MCF 10A (cell line): ENCODE data around the gene ACAP3. TPM values are rescaled to one million over a fixed set of nuclear protein-coding genes. Genes with fewer than 3 reads are reported as not detected.

Experiments used
- BruUV-seq: library from RNA; stranded (reverse); fragments of 400-500 nt; replicated peaks from 2 replicates; lab custom pipeline; 2021; lab: Mats Ljungman, UMichigan
- CTCF ChIA-PET: fragments of 300-600 bp; sonication (Branson Sonifier 250); formaldehyde crosslinking; extraction: SDS; loops from one replicate; lab custom pipeline; 2021; ENCODE audit warnings: antibody characterized with exemption, inconsistent platforms; lab: Yijun Ruan, JAX
- POLR2A ChIA-PET: fragments of 300-600, 350-650 bp; sonication (Branson Sonifier 250); formaldehyde crosslinking; extraction: SDS; loops from one replicate; lab custom pipeline; 2020; ENCODE audit warnings: antibody characterized with exemption, inconsistent platforms; lab: Yijun Ruan, JAX
- DNase-seq: peaks from one replicate; pipeline ENCODE4 v3.0.0-alpha.2; 2018; ENCODE audit not compliant: unreplicated experiment
- H3K27ac Mint-ChIP-seq: one replicate; pipeline ENCODE4 v1.8.0; 2022; ENCODE audit warnings: mild to moderate bottlenecking, low read depth, mixed read lengths; ENCODE audit not compliant: unreplicated experiment
- H3K27me3 Mint-ChIP-seq: one replicate; pipeline ENCODE4 v1.8.0; 2022; ENCODE audit warnings: mixed read lengths; ENCODE audit not compliant: insufficient read depth, unreplicated experiment
- H3K36me3 Mint-ChIP-seq: one replicate; pipeline ENCODE4 v1.8.0; 2022; ENCODE audit warnings: mild to moderate bottlenecking, moderate library complexity, mixed read lengths; ENCODE audit not compliant: insufficient read depth, unreplicated experiment
- H3K4me1 Mint-ChIP-seq: one replicate; pipeline ENCODE4 v1.8.0; 2022; ENCODE audit warnings: mixed read lengths; ENCODE audit not compliant: insufficient read depth, unreplicated experiment
- H3K4me3 Mint-ChIP-seq: one replicate; pipeline ENCODE4 v1.8.0; 2022; ENCODE audit warnings: mild to moderate bottlenecking, moderate library complexity, mixed read lengths; ENCODE audit not compliant: unreplicated experiment
- H3K9me3 Mint-ChIP-seq: one replicate; pipeline ENCODE4 v1.8.0; 2022; ENCODE audit warnings: mixed read lengths; ENCODE audit not compliant: unreplicated experiment
- CTCF ChIP-seq: fragments of 200-600 bp; IDR thresholded peaks from one replicate; pipeline ENCODE4 v1.8.0; 2022; ENCODE audit warnings: antibody characterized with exemption, mild to moderate bottlenecking; ENCODE audit not compliant: unreplicated experiment
- intact Hi-C: fragments of 100-400 bp; cut with micrococcal nuclease; formaldehyde crosslinking; loops from 2 replicates; pipeline ENCODE4 v1.14.1; 2022
- total RNA-seq: library from RNA; stranded (reverse); gene quantifications from 2 replicates; pipeline ENCODE4 v1.2.3, GENCODE V29; 2022

The ACAP3 gene
- total RNA-seq, 1 experiment from 2014 or later = 33.5 TPM

GRCh38 chr1:1338278-1338677 is 30.5 kb upstream of the ACAP3 start:
- H3K4me1 Mint-ChIP-seq = no peaks in the 10 kb centered on the region
- DNase-seq = no peak
- BruUV-seq = no TSS peak
- intact Hi-C loops = no loop called here
- no peaks in the 10 kb centered on the region for H3K27me3 Mint-ChIP-seq
- CTCF ChIA-PET = no interaction called here
- POLR2A ChIA-PET = interaction anchor here (0.9 to 1.1 kb wide), 2 partner anchors 9 to 12 kb away, joined by 3 read pairs; no protein-coding TSS in a partner anchor
- no peak overlapping the region for H3K27ac Mint-ChIP-seq
- no peak for TF ChIP-seq CTCF
- H3K9me3 Mint-ChIP-seq = no peaks in the 10 kb centered on the region
- H3K4me3 Mint-ChIP-seq = no peak overlapping the region
- peaks cover 60% of the 10 kb centered on the region for H3K36me3 Mint-ChIP-seq

- ChIA-PET CTCF (no interaction called here), POLR2A (interaction anchor here (0.9 to 1.1 kb wide), 2 partner anchors 10 to 11 kb away, joined by 3 read pairs; no protein-coding TSS in a partner anchor)
- Mint-ChIP-seq H3K4me1 (no peaks in the 10 kb centered on the region), H3K4me3 (no peak overlapping the region), H3K27me3 (no peaks in the 10 kb centered on the region), H3K36me3 (peaks cover 60% of the 10 kb centered on the region), H3K27ac (no peak overlapping the region), H3K9me3 (no peaks in the 10 kb centered on the region)
- no TSS peak for BruUV-seq
- TF ChIP-seq CTCF = no peak
- DNase-seq = no peak
- intact Hi-C loops = no loop called here
These were observed 30.0 kb upstream of the ACAP3 start for GRCh38 chr1:1337793-1338147.

GRCh38 chr1:1336931-1337792 is 29.4 kb upstream of the ACAP3 start:
- TF ChIP-seq CTCF = no peak
- no peak overlapping the region for H3K27ac Mint-ChIP-seq
- H3K4me1 Mint-ChIP-seq = no peaks in the 10 kb centered on the region
- ChIA-PET POLR2A (interaction anchor here (0.9 to 1.1 kb wide), 2 partner anchors 10 to 11 kb away, joined by 3 read pairs; no protein-coding TSS in a partner anchor), CTCF (no interaction called here)
- no TSS peak for BruUV-seq
- DNase-seq = no peak
- H3K4me3 Mint-ChIP-seq = no peak overlapping the region
- no peaks in the 10 kb centered on the region for H3K9me3 Mint-ChIP-seq
- H3K27me3 Mint-ChIP-seq = no peaks in the 10 kb centered on the region
- intact Hi-C loops = no loop called here
- H3K36me3 Mint-ChIP-seq = peaks cover 61% of the 10 kb centered on the region

GRCh38 chr1:1336446-1336845 is 28.7 kb upstream of the ACAP3 start:
- intact Hi-C loops = no loop called here
- BruUV-seq = no TSS peak
- Mint-ChIP-seq H3K27ac (no peak overlapping the region), H3K36me3 (peaks cover 60% of the 10 kb centered on the region), H3K9me3 (no peaks in the 10 kb centered on the region), H3K4me3 (no peak overlapping the region), H3K27me3 (no peaks in the 10 kb centered on the region), H3K4me1 (no peaks in the 10 kb centered on the region)
- no peak for DNase-seq
- ChIA-PET CTCF (no interaction called here), POLR2A (interaction anchor here (0.6 kb wide), 1 partner anchor 141 kb away, joined by 3 read pairs; no protein-coding TSS in a partner anchor)
- TF ChIP-seq CTCF = no peak
